ENCODE measurements around the gene ATP13A1.

The ATP13A1 gene

DNA sequence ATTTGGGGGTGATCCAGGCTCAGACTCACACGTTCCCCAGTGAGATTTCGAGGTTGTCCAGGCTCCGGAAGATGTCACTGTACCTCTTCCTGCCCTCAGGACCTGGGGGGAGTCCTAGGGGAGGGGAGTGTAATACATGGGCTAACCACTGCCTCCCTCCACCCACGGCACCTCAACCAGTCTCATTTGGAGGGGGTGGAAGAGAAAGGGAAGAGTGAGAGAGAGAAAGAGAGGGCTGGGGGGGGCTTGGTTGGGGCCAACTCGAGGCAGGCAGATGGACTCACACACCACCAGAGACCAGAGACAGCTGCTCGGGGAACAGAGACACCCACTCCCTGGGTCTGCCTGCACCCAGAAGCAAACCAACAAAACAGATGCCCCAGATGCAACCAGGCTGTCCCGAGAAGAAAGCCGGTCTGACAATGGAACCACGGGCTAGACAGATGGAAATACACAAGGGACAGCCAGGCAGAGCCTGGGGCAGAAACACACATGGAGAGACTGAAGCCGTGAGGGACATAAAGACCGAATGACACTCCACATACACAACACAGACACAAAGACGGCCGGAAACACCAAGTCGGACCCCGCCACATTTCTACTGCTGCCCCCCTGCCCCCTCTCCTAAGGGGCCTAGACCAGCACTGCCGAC is 20.8 kb downstream of the ATP13A1 start:
- DNase-seq, result no peak

DNA sequence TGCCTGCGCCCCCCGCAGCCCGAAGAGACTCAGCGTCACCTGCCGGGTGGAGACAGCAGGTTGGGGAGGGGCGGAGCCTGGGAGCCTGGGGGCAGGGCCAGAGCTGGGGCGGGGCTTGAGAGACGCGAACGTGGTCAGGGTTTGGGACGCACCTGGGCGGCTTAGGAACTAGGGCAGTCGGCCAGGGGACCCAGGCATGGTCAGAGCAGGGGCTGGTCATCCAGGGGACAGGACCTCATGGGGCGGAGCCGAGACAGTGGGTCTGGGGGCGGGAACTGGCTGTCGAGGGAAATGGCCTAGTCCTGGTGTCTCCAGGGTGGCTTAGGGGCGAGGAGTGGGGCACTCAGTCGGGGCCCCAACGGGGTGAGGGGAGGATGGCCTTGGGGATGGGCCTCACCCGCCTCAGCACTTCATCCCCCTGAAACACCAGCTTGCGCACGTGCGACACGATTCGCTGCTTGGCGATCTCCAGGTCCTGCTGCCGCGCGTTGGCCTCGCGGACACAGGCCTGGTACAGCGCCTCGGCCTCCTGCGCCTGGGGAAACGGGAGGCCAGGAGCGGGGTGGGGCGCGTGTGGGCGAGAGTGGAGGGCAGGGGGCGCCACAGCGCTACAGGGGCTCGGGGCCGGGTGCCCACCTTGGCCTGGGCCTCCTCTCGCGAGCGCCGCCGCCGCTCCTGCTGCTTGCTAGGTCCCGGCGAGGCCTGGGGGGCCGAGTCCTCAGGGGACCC is 25.8 kb downstream of the ATP13A1 start:
- DNase-seq, result no peak

DNA sequence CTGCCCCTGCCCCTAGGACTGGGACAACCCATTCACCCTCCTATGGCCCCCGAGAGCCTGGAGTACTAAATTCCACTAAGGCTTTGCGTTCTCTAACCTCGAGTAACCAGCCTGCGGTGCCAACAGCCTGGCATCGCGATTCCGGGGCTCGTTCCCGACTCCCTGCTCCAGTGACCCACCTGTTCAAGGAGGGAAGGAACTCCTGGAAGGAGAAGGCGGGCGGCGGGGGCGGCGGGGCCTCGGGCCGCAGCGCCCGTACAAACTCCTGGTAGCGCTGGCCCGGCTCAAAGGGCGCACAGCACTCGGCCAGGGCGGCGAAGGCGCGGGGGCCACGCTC is 26.3 kb downstream of the ATP13A1 start:
- no peak for DNase-seq

DNA sequence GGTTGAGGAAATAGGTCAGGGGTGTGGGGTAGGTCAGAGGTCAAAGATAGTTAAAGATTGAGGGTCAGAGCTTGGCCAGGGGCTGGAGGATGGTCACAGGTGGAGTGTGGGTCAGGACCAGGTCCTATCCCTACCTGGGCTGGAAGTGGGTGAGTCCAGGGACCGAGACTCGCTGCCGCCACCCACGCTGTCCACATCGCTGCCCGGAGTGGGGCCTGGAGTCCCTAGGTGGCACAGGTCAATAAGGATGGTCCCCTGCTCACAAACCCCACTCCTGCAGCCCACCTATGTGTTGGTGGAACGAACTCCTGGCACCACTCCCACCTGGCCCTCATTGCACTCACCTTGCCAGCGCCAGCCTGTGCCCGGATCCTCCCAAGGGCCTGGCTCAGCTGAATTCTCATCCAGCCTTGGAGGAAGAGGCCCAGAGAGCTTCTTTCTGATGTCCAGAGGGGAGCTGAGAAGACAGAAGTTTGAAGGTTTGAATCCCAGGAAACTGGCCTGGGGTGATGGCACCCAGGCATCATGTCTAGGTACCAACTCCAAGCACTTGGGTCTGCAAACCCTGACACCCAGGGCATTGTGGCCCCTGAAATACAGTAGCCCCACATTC is 26.8 kb downstream of the ATP13A1 start:
- no peak for DNase-seq

DNA sequence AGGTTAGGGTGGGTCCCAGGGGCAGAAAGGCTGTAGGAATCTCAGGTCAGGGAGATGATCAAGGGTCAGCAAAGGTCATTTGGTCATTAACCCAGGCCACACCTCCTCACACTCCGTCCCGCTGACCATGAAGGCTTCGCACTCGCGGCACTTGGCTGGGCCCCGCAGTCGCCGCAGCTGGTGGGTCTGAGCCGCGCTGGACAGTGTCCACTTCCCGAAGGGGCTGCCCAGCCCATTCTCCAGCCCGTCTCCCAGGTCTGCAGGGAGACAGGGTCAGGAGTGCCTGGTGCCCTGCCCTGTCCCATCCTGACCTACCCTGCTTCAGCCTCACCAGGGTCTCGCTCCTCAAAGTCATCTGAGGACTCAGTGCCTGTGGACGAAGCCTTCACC is 28.2 kb downstream of the ATP13A1 start:
- no peak for DNase-seq

DNA sequence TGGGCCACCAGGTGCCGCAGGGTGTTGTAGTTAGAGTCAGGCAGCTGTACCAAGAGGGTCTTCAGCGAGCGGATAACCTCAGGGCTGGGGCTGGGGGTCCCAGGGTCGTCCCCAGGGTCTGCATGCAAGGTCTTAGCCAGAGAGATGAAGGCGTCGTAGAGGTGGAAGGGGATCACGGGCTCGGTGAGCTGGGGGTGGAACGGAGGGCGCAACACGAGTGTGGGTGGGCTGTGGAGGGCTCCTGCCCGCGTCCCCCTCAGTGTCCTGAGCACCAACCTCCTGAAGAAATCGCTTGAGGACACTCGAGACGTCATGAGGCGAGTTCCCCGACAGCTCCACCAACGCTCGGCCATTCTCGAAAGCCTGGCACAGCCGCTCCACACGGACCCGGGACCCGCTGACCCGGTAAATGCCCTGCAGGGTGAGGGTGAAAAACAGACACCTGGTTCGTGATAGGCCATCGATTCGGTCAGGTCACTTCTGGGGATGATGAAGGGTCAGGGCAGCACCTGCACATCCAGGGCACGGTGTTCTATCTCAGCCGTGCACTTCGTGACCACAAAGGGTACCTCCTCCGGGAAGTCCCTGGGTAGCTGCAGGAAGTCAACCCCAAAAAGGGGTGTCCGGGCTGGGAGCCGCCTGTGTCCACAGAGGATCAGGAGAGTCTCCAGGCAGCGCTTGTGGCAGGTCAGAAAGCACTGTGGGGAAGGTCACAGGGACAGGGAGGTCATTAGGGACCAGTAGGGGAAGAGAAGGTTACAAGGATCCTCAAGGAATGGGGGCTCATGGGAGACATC is 28.8 kb downstream of the ATP13A1 start:
- DNase-seq, result no peak

DNA sequence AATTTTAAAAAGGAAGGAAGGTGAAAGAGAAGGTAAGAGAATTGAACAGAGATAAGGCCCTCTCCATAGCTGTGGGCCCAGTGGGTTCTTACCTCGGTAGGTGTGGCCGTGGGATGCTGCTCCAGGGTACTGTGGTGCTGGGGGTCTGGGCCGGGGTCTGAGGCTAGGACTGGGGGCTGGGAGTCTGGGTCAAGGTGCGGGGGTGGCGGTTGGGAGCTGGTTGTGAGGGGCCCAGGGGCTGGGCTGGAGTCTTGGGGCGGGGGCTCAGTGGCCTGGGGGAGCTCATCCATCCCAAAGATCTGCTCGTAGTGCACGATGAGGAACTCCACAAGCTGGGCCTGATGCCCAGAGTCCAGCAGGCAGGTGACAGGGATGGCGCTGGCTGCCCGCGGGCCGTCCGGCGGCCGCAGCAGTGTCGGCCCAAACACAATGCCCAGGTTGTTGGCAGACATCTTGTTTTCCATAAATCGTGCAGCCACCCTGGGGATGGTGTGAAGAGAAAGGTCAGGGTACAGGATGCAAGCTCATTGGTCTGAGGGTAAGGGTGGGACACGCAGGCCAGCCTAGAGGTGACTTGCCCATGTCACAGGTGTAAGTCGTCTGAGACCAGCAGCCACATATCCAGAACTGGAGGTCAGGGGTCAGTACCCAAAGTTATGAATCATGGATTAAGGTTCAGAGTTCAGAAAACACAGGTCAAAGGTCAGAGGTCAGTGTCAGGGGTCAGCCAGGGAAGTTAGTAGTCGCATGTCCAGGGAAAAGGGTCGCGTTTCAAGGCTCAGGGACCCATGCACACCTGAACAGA is 29.6 kb downstream of the ATP13A1 start:
- no peak for DNase-seq

DNA sequence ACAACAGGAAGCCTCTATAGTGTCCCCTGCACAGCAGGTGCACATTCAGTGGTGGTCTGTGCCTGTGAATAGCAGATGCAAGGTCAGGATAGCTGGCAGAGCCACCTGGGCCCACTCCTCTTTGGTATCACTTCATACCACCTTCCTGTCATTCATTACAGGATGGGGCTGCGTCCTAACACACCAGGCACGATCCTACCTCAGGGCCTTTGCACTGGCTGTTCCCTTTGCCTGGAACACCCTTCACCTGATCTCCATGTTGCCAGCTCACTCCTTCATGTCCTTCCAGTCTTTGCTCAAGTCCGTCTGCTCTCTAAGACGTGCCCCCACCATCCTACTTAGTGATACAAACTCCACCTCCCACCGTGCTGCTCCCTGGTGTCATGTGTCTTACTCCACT is 30.8 kb downstream of the ATP13A1 start:
- no peak for DNase-seq

DNA sequence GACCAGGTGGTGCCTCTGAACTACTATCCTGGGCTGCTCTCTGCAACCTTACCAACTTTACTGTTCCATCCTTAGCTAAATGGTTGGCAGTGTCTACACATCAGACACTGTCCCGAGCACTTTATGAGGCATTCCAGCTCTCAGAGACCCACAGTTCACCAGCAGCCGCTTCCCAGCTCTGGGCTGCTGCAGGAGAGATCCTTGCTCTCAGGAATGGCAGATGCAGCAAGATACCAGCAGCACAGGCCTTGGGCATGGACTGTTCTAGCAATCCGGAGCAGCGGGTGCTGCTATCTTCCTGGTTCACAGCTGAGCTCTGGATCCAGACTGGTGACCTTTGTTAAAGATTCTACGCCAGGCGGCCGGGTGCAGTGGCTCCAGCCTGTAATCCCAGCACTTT is 32.1 kb downstream of the ATP13A1 start:
- DNase-seq, result no peak

DNA sequence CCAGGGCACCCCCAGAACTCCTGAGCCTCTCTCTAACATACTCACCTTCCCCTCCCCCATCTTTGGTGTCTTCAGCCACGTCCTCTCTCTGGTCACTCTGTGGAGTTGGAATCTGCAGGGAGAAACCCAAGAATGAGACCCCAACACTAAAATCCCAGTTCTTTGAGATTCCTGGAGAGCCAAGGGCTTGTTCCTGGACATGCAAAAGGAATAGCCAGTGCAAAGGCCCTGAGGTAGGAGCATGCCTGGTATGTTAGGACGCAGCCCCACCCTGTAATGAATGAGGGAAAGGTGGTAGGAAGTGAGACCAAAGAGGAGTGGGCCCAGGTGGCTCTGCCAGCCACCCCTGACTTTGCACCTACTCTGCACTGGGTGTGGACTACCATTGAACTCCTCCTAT is 33.0 kb downstream of the ATP13A1 start:
- DNase-seq, result no peak

DNA sequence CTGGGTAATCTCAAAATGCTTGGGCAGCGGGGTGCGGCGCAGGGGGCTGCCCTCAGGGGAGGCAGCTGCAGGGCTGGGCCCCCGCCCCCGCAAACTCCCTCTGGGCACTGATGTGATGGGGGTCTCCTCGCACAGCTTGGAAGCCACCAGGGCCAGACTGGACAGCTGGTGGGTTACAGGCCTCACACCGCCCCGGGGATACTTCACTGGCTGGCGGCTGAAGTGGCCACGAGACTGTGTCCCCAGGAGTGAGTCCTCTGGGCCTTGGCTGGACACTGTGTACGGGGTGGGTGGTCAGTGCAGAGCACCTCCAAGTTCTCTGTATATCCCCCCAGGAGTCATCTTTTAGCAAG is 33.4 kb downstream of the ATP13A1 start:
- DNase-seq, result no peak

DNA sequence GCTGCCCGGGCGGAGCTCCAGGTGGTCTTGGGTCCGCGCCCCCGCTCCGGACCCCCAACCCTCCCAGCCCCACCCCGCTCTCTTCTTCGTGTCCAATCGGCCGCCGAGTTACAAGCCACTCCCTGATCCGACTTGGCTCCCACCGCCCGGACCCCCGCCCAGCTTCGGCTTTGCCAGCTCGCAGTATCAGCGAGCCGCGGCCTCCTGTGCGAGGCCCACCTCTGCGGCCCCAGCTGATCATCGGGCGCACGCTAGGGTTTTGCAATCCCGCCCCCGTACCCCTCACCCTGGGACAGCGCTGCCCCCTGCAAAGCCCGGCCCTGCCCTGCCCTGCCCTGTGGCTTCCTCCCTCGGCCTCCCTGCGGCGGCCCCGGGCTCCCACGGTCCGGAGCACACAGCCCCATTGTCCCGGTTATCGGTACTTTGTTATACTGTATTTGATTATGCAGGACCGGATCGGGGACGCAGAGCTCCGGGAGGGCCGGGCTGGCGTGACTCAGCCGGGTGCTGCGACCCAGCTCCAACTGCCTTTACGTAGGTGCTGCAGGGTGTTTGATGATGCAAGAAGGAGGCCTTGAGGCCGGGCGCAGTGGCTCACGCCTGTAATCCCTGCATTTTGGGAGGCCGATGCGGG is 34.9 kb downstream of the ATP13A1 start:
- peak; percentile 56 for DNase-seq

DNA sequence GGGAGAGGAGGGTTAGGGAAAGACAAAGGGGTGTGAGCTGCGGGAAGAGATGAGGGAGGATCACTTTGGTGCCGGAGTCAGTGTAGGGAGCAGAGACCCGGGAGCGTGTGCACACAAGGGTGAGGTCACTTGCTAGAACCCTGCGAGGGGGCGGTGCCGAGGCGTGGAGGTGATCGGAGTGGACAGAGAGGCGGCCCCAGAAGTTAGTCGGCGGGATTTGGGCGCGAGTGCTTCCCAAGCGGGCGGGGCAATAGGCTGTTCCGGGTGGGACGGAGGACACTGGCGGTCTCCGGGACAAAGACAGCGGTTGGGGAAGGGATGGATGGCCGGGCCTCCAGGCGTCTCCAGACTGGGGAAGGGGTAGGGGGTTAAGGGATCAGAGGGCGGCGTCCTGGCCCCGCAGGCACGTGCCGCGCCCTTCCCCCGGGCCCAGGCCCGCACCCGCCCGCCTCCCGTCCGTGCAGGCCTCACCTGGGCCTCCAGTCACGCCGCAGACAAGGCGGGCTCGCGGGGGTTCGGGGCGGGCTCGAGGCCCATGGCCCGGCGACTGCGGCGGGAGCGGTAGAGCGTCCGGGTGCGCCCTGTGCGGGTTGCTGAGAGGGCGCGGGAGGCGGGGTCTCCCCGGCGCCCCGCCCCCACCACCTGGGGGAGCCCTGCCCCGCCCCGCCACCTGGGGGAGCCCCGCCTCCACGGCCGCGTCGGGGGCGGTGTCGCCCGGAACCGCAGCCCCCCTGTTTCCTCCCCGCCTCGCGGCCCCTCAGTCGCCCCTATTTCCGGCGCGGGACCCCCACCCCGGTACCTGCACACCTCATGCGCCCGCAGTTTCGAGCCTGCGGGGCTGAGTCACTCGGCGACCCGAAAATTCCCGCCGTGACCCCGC is 35.6 kb downstream of the ATP13A1 start, which contains the start of gene LPAR2:
TSS of gene LPAR2 (minus strand) at position 600 of the 880 bp plus-strand sequence. CDS start 945 bp downstream, outside the sequence.
- peak; percentile 79 for DNase-seq

DNA sequence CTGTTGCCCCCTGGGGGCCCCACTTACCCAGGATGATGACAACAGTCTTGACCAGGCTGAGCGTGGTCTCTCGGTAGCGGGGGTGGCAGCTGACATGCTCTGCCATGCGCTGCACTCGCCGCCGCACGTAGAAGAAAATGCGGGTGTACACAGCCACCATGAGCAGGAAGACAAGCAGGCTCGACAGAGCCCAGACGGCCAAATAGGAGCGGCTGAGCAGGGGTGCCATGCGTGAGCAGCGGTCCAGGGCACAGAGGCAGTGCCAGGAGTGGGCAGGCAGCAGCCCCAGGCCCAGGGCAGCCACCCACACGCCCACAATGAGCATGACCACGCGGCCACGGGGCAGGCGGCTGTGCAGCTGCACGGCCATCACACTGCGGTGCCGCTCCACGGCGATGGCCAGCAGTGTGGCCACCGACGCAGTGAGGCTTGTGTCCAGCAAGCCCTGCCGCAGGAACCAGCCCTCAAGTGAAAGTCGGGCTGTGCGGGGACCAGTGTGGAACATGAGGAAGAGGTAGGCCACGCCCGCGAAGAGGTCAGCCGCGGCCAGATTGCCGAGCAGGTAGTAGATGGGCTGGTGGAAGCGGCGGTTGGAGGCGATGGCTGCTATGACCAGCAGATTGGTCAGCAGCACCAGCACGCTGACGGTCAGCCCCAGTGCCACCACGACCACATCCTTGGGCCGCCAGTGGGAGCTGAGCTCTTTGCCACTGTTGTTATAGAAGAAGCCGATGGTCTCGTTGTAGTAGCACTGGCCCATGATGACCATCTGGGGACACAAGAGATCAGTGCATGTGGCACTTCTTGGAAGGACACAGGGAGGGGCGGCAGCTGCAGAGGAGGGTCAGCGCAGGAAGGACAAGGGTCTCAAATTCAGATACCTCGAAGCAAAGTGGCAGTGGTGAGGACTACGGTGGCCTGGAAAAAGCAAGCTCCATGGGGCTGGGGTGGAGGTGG is 36.7 kb downstream of the ATP13A1 start:
- no peak for DNase-seq

DNA sequence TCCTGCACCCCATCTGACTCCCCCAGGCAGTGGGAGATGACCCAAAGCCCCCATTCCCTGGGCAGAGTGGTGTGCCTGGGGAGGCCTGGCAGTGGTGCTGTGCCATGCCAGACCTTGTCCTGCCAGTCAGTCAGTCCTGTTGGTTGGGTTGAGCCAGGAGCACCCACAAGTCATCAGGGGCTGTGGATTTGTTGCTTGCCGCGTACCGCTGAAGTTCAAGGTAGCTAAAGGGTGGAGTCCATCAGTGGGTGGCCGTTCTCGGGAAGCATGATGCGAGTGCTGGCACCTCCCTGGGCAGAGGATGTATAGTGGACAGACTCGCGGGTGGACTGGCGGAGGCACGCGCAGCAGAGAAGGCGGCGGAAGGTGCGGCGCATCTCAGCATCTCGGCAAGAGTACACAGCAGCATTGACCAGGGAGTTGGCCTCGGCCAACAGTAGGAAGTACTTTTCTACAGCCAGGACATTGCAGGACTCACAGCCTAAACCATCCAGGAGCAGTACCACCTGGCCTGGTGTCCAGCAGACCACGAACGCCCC is 39.4 kb downstream of the ATP13A1 start:
- no peak for DNase-seq

DNA sequence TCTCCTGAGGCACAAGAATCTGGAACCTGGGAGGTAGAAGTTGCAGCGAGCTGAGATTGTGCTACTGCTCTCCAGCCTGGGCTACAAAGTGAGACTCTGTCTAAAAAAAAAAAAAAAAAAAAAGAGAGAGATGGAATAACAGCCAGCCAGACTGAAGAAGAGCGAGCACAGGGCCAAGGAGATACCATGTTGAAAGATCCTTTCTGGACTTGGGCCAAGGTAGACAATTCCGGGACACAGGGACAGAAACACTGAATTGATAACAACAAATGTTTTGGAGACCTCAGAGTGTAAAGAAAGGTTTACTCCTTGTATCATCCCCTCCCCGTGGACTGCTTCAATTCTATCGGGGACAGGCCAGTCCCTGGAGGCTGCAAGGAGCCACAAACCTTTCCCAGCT is 40.1 kb downstream of the ATP13A1 start:
- no peak for DNase-seq

DNA sequence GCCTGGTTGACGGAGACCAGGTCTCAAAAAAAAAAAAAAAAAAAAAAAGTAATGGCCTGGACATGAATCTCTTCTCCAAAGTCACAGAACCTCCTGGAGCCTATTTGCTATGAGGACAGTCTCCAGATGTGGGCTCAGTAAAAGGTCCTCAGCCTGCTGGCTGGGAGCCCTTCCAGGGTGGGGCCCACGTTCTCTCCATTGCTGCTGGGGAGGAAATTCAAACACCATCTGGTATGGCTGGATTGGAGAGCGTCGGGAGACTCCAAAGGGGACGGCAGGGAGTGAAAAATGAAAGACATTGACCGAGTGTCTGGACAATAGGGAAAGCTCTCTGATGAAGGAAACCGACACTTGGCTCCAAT is 43.6 kb downstream of the ATP13A1 start:
- no peak for DNase-seq

DNA sequence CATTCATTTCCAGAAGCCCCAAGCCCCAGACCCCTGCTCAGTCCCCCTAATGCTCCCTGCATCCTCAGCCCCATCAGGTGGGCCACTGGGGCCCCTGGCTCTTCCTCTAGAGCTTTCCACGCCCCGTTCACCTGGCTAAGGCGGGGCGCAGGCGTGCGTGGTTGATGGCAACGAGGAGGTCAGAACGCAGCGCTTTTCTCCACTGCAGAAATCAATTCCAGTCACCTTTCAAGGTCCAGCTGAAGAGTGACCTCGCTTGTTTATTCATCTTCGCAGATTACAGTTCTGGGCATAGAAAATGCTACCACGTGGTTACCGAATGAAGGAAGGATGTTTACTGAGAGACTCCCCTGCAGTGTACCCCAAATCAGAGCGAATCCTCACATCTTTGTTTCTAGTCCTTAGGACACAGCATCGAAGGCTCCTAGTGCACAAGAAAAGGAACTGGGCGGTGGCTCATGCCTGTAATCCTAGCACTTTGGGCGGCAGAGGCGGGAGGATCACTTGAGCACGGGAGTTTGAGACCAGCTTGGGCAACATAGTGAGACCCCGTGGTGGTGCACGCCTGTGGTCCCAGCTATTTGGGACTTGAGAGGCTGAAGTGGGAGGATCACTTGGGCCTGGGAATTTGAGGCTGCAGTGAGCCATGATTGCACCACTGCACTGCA is 44.2 kb downstream of the ATP13A1 start:
- no peak for DNase-seq
